ENCODE measurements around the gene PRPF40B. TPM values are rescaled to one million over a fixed set of nuclear protein-coding genes. Genes with fewer than 3 reads are reported as not detected.

Gene PRPF40B
- polyA plus RNA-seq, 2 of the 4 experiments (the other 2 are of a cell fraction): 15.0 to 17.0 TPM

DNA sequence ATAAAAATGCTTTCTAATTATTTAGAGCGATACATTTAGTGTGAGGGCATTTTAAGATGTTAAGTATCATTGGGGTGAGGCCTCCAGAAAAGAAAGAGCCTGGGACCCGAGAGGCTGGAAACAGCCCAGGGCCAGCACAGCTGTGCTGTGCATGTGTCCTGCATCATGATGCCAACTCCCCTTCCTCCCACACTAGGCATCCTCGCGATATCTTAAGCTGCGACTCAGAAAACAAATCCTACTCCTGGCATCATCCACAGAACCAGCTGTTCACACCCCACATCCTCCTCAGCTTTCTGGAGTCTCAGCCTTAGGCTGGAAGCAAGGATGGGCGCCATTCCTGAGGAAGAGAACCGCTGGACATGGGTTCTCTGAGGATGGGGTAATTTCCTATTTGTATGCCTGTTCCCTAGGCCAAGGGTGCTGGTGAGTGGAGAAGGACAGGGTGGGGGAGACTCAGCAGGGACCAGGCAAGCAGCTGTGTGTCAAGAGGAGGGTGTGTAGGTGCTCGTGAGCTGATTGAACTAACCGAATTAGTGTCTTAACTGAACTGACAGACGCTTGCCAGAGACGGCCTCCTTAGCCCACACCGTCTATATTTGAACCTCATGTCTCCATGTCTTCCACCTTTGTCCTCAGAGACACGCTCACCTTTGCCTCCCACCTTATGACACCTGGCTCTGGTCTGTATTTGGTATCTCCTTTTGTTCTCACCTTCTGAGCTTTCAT is 39.8 kb upstream of the PRPF40B start:
- Histone ChIP-seq H3K4me2 (peak overlapping the region; percentile 30; the same call in 2 of the 3 replicates), H3K27ac (no peak overlapping the region), H3K4me1 (peaks cover 16% of the 10 kb centered on the region; the same call in 2 of the 3 replicates), H3K4me3 (no peak overlapping the region), H3K9me3 (no peaks in the 10 kb centered on the region)
- TF ChIP-seq RNF2 (IDR thresholded peaks at IDR 0.05; ENCODE audit: borderline replicate concordance, low read depth) (no peak), NR3C1 (IDR thresholded peaks at IDR 0.05) (no peak), TFCP2L1 (CRISPR knock-in tag; IDR thresholded peaks at IDR 0.05) (no peak), NFE2L2 (conservative IDR thresholded peaks at IDR 0.05; ENCODE audit: low read length) (no peak)
- ATAC-seq (no peak), FAIRE-seq (no peak), DNase-seq (ENCODE audit: low read depth in 1 of 2, low spot score in 1 of 2) (no peak)
- POLR2A ChIA-PET: interaction anchor here (1.7 kb wide), 1 partner anchor 16 kb away, joined by 6 read pairs; the partner anchor contains the start of gene MCRS1
- CTCF ChIA-PET: interaction anchor here (1.5 to 10.3 kb wide), 8 partner anchors 12 to 252 kb away, joined by 3 to 111 read pairs (median 36); partner anchors contain the start of gene DNAJC22
- 87% methylated on average over 13 of the region's 13 CpGs for WGBS (ENCODE audit: missing lambda C conversion rate)

GRCh38 chr12:49584591-49584990 is 38.8 kb upstream of the PRPF40B start:
- no peaks in the 10 kb centered on the region for H3K9me3 ChIP-seq
- 86% methylated on average over 7 of the region's 7 CpGs for WGBS (ENCODE audit: missing lambda C conversion rate)
- H3K4me3 ChIP-seq: no peak overlapping the region
- ChIA-PET POLR2A (no interaction called here), CTCF (interaction anchor here (0.6 to 10.3 kb wide), 6 partner anchors 9 to 296 kb away, joined by 3 to 111 read pairs (median 48); no protein-coding TSS in a partner anchor)
- no peak overlapping the region for H3K27ac ChIP-seq
- FAIRE-seq (no peak), DNase-seq (ENCODE audit: low read depth in 1 of 2, low spot score in 1 of 2) (no peak), ATAC-seq (no peak)
- no peak overlapping the region for H3K4me2 ChIP-seq
- H3K4me1 ChIP-seq: peaks cover 16% of the 10 kb centered on the region; the same call in 2 of the 3 replicates
- TF ChIP-seq HDAC2 (IDR thresholded peaks at IDR 0.05) (no peak), HEYL (CRISPR knock-in tag; IDR thresholded peaks at IDR 0.05) (no peak), REST (IDR thresholded peaks at IDR 0.05) (no peak)
- TF ChIP-seq, protein P1, sequence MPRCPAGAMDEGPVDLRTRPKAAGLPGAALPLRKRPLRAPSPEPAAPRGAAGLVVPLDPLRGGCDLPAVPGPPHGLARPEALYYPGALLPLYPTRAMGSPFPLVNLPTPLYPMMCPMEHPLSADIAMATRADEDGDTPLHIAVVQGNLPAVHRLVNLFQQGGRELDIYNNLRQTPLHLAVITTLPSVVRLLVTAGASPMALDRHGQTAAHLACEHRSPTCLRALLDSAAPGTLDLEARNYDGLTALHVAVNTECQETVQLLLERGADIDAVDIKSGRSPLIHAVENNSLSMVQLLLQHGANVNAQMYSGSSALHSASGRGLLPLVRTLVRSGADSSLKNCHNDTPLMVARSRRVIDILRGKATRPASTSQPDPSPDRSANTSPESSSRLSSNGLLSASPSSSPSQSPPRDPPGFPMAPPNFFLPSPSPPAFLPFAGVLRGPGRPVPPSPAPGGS (IDR thresholded peaks at IDR 0.05): no peak

DNA sequence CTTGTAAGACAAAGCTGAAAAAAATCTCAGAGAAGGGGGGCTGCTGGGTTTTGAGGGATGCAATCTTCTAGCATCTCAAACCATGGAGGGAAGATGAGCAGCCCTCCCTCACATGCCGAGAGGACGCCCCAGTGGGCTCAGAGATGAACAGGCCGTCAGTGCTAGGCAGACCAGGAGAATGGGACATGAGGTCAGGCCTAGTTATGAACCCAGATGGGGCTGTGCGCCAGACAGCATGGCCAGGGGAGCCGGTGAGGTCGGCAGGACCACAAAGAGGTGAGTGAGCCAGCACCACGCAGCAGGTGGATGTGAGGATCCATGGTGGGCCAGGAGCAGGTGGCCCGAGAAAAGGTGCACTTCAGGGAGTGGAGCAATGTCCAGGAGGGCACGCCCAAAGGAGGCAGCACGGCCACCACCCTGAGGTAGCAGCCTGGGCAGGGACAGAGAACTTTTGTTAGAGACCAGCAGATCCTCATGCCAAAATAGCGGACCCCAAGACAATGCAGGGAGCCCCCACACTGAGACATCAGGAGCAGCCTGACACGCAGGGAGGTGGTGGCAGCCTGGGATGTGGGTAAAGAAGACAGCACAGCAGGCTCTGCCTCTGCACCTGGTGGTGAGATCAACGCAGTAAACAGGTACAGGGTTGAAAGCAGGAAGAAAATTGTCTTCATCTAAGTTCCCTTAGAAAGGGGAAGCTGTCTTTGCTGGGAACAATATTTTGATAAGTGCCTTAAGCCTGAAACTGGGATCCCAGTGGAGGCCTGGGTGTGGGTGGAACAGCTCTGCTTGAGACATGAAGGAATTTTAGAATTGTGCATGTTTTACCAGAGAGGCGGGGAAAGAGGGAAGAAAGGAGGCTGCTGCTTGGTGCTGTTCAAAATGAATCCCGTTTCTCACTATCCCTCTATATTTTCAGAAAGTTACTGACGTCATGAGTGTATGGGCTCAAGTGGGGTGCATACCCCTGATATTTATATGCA is 37.6 kb upstream of the PRPF40B start:
- CTCF ChIA-PET: interaction anchor here (0.9 to 10.3 kb wide), 6 partner anchors 9 to 297 kb away, joined by 3 to 111 read pairs (median 8); no protein-coding TSS in a partner anchor
- ATAC-seq (no peak), DNase-seq (ENCODE audit: low read depth in 1 of 2, low spot score in 1 of 2) (no peak), FAIRE-seq (no peak)
- 91% methylated on average over 16 of the region's 16 CpGs for WGBS (ENCODE audit: missing lambda C conversion rate)
- no peak for TF ChIP-seq ESRRA (IDR thresholded peaks at IDR 0.05; ENCODE audit: borderline replicate concordance, low read length)
- TF ChIP-seq ZC3H11A (IDR thresholded peaks at IDR 0.05): no peak
- TF ChIP-seq, protein P2, sequence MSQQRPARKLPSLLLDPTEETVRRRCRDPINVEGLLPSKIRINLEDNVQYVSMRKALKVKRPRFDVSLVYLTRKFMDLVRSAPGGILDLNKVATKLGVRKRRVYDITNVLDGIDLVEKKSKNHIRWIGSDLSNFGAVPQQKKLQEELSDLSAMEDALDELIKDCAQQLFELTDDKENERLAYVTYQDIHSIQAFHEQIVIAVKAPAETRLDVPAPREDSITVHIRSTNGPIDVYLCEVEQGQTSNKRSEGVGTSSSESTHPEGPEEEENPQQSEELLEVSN (IDR thresholded peaks at IDR 0.05; ENCODE audit: borderline replicate concordance, low read depth): no peak
- TF ChIP-seq FOSB (CRISPR knock-in tag; IDR thresholded peaks at IDR 0.05): no peak
- no peak for TF ChIP-seq HOXB13 (CRISPR knock-in tag; IDR thresholded peaks at IDR 0.05; ENCODE audit: low read depth)
- no peak for TF ChIP-seq JUNB (IDR thresholded peaks at IDR 0.05)
- no peak for TF ChIP-seq HES2 (IDR thresholded peaks at IDR 0.05)
- H3K9me3 ChIP-seq: no peaks in the 10 kb centered on the region
- peaks cover 14% of the 10 kb centered on the region; the same call in 2 of the 3 replicates for H3K4me1 ChIP-seq
- H3K4me2 ChIP-seq: no peak overlapping the region
- H3K4me3 ChIP-seq: no peak overlapping the region
- no peak overlapping the region for H3K27ac ChIP-seq
- POLR2A ChIA-PET: no interaction called here

All from A549 (cell line).